B cell (primary cell): ENCODE measurements around the gene USP36.

Experiments used
- EZH2 ChIP-seq: IDR thresholded peaks from 2 replicates; pipeline ENCODE4 v1.6.1; 2012; ENCODE audit warnings: borderline replicate concordance, low read depth, mild to moderate bottlenecking, moderate library complexity, low read length; ENCODE audit not compliant: insufficient read depth, poor library complexity, severe bottlenecking
- TF ChIP-seq, protein P1 (sequence below): fragments of 200-600 bp; IDR thresholded peaks from one replicate; pipeline ENCODE4 v1.8.0; 2022; ENCODE audit warnings: antibody characterized with exemption, mild to moderate bottlenecking

DNA sequence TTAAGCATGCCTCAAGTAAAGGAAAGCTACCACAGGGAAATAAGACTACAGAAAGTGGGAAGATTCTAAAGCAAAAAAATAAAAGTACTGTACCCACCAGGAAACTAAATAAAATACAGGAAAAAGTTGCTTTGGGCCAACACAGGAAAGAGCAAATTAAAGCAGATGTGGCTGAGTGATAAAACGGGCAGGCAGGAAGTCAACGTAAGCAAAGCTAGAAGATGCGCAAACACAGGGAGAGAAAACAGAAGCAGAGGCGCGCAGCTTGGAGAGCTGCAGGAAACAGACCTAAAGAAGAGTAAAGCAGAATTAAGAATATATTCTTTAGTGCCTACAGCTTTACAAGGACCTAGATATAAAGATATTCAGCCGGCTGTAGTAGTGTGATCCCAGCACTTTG is 21.7 kb downstream of the USP36 start:
- TF ChIP-seq, protein P1, sequence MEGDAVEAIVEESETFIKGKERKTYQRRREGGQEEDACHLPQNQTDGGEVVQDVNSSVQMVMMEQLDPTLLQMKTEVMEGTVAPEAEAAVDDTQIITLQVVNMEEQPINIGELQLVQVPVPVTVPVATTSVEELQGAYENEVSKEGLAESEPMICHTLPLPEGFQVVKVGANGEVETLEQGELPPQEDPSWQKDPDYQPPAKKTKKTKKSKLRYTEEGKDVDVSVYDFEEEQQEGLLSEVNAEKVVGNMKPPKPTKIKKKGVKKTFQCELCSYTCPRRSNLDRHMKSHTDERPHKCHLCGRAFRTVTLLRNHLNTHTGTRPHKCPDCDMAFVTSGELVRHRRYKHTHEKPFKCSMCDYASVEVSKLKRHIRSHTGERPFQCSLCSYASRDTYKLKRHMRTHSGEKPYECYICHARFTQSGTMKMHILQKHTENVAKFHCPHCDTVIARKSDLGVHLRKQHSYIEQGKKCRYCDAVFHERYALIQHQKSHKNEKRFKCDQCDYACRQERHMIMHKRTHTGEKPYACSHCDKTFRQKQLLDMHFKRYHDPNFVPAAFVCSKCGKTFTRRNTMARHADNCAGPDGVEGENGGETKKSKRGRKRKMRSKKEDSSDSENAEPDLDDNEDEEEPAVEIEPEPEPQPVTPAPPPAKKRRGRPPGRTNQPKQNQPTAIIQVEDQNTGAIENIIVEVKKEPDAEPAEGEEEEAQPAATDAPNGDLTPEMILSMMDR = no peak
- TF ChIP-seq EZH2 = no peak
